Hematopoietic multipotent progenitor cell treated with erythropoietin and hydrocortisone succinate and interleukin-3 and kit ligand, for 15 days (in vitro differentiated cells): Measurements from ENCODE around the gene COG8.
"Not testable (repeated sequence)": the region's sequence is repeated elsewhere in the genome, so short reads cannot be mapped to it uniquely, and the experiment has no call there.

Source experiments
- DNase-seq: peaks from one replicate; pipeline ENCODE4 v3.0.0-alpha.2; 2015; ENCODE audit warnings: low spot score

Gene COG8, protein sequence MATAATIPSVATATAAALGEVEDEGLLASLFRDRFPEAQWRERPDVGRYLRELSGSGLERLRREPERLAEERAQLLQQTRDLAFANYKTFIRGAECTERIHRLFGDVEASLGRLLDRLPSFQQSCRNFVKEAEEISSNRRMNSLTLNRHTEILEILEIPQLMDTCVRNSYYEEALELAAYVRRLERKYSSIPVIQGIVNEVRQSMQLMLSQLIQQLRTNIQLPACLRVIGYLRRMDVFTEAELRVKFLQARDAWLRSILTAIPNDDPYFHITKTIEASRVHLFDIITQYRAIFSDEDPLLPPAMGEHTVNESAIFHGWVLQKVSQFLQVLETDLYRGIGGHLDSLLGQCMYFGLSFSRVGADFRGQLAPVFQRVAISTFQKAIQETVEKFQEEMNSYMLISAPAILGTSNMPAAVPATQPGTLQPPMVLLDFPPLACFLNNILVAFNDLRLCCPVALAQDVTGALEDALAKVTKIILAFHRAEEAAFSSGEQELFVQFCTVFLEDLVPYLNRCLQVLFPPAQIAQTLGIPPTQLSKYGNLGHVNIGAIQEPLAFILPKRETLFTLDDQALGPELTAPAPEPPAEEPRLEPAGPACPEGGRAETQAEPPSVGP

DNA sequence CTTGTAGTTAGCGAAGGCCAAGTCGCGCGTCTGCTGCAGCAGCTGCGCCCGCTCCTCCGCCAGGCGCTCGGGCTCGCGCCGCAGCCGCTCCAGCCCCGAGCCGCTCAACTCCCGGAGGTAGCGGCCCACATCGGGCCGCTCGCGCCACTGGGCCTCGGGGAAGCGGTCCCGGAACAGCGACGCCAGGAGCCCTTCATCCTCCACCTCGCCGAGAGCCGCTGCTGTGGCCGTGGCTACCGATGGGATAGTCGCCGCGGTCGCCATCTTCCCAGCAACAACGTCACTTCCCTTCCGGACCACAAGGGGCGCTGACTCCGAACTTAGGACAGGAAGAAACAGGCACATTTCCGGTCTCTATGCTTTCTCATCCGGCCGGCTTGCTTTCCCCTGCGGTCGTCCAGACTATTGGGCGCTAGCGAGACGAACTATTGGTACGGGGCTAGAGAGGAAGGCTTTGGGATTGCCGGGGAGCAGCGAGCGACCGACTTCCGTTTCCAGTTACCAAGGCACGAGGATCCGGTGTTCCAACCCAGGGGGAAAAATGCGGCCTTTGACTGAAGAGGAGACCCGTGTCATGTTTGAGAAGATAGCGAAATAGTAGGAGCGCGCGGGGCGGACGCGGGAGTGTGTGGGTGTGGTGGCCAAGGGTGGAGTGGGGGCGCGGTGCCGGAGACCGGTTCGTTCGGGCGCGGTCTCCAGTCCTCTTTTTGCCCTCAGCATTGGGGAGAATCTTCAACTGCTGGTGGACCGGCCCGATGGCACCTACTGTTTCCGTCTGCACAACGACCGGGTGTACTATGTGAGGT is at the start of gene COG8, which contains the start of gene NIP7:
Gene COG8, minus strand, starts transcription at position 276 of the 806 bp plus-strand sequence. Its CDS starts 12 bp downstream, at position 264.
Gene NIP7, plus strand, starts transcription at position 484 of the 806 bp plus-strand sequence. Its CDS starts 58 bp downstream, at position 542.
- peak; percentile 96 for DNase-seq

DNA sequence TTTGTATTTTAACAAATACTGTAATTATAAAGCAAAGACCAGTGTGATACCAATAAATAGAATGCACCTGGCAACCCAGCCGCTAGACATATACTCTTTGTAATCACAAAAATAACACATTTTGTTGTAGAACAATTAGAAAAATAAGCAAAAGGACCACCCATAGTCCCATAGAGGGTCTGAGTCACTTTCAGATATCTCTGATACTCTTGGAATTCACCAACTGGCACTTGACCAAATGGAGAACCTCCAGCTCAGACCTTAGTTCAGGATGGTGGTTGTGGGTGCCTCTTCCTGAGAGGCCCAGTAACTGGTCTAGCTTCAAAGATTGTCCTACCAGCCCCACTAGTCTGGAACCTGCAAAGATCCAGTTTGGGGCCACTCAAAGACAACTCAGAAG is 47.2 kb upstream of the COG8 start:
- DNase-seq = no peak

DNA sequence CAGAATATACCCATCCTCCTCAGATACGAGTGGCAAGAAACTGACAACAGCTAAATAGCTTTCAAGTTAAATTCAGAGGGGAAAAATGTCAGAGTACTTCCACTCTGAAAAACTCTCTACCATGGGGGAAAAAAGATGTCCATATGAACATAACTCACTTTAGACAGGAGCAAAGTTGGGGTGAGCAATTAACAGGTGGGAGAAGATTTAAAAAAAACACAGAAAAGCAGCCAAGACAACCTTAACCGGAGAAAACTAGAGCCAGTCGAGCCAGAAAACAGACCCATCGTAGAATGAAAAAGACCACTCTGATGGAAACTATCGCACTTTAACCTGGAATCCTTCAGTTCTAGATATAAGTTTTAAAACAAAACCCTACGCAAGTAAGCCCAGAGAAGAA is 45.6 kb upstream of the COG8 start:
- no peak for DNase-seq

DNA sequence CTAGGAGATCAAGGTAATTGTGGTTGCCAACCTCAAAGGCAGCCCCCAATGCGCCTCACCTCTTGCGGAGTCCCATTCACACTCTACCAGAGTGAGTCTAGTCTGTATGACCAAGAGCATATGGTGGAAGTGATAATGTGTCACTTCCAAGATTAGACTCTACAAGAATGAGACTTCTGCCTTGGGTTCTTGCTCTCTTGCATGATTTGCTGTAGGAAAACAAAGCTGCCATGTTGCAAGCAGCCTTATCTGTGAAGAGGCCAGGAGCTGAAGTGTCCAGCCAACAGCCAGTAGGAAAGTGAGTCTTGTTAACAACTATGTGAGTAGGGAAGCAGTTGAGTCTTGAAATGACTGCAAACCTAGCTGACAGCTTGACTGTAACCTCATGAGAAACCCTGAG is 43.1 kb upstream of the COG8 start:
- DNase-seq = no peak

DNA sequence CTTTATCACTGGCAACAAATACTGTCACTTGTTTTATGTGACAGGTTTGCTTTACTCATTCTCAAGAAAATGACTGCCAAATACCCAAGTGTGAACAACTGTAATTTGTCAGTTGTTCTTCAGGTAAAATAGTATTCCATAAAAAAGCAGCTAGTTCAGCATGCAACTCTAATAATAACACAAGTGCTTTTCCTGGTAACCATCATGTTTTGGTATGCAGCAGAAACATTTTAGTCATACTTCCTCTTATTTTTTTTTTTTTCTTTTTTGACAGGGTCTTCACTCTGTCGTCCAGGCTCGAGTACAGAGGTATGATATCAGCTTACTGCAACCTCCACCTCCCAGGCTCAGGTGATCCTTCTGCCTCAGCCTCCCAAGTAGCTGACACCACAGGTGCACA is 41.9 kb upstream of the COG8 start:
- DNase-seq = no peak

DNA sequence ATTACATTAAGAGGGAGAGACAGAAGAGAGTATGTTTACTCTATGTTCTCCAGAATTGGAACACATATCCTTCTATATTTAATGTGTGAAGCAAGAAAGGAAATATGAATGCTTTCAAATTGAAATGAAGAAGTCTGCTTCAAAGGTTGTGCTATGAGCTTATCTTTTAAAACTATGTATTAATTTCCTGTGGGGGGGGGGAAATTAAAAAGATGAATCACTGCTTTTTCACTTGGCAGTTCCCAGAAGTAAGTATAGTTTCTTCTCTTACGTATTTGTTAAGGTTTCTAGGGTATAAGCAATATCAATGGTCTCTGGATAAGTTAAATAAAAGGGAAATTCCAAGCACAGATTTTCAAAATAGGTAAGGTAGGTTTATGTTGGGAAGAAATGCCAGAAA is 39.4 kb upstream of the COG8 start:
- DNase-seq = no peak

DNA sequence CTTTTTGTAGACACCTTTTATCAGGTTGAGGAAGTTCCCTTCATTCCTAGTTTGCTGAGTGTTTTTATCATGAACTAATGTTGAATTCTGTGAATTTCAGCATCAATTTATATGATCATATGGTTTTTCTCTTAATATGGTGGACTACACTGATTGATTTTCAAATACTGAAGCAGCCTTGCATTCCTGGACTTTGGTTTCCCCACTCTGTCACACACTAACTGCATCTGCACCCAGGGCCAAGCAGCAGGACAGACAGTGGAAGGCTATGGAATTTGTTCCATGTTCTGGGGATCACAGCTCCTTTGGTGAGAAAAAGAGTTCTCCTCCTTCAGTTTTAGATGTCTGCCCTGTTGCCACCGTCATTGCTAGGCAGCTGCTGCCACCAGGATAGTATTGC is 38.7 kb upstream of the COG8 start:
- DNase-seq = no peak

DNA sequence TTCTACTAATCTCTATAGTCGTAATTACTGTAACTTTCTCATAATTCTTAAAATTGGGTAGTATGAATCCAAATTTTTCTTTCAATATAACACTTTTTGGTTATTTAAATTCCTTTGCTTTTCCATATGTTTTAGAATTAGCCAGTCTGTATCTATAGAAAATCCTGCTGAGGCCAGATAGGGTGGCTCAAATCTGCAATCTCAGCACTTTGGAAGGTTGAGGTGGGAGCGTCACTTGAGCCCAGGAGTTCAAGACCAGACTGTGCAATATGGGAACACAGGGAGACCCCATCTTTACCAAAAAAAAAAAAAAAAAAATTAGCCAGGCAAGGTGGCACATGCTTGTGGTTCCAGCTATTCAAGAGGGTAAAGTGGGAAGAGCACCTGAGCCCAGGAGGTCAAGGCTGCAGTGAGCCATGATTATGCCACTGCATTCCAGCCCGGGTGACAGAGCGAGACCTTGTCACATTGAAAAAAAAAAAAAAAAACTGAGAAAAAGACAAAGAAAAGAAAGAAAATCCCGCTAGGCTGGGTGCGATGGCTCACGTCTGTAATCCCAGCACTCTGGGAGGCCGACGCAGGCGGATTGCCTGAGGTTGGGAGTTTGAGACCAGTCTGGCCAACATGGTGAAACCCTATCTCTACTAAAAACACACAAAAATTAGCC is 37.2 kb upstream of the COG8 start:
- no peak for DNase-seq

DNA sequence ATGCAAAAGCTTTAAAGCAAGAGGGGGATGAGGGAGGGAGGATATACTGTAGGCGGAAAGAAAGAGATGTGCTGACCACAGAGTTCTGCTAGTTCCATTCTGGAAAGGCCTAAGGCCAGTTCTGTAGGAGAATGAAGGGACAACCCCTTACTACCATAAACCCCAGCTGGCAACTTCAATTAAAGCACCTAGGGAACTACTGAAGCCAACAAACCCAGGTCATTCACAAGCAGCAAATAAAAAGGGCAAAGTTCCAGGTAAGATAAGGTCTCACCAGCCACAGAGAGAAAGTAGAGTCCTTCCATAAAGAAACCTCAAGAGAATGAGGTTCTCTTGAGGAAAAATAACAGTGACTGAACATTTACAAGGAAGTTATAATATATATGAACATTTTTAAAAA is 33.7 kb upstream of the COG8 start:
- DNase-seq = no peak

DNA sequence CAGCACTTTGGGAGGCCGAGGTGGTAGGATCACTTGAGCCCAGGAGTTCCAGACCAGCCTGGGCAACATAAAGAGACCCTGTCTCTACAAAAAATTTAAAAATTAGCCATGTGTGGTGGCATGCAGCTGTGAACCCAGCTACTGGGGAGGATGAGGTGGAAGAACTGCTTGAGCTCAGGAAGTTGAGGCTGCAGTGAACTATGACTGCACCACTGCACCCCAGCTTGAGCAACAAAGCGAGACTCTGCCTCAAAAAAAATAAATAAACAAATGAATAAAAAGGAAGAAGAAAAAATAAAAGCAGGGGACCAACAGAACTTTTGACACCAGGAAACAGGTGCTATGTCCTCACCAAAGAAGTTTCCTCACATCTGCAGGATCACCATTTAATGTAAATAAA is 32.2 kb upstream of the COG8 start:
- DNase-seq = no peak

DNA sequence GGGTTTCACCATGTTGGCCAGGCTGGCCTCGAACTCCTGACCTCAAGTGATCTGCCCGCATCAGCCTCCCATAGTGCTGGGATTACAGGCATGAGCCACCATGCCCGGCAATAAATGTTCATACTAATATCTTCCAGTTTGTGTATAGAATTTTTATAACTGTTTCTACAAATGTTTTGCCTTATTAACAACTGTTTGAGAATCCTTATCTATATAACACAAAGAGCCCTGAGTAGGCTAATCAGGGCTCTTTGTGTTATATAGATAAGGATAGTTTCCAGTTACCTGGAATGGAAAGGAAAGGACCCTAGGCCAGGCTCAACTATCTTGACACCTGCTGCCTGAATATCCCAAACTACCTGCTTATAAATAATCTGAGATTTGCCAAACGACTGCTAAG is 29.5 kb upstream of the COG8 start:
- DNase-seq = no peak

DNA sequence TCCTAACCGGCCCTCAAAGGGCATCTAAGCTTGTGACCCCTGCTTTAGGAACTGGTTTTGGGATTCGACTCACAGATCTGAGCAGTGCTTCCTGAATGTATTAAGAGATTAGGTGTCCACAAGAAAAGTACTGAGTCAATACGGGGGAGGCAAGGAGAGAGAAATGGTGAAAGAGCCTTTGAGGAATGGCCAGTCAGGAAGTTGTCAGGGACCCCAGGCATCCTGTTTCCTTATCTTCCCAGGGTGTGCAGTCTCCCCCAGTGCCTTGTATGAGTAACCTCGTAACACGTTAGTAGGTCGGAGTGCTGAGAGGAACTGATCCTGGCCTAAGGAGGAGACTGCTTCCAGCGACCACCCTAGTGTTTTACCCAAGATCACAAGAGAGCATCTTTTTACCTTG is 28.6 kb upstream of the COG8 start:
- no peak for DNase-seq

DNA sequence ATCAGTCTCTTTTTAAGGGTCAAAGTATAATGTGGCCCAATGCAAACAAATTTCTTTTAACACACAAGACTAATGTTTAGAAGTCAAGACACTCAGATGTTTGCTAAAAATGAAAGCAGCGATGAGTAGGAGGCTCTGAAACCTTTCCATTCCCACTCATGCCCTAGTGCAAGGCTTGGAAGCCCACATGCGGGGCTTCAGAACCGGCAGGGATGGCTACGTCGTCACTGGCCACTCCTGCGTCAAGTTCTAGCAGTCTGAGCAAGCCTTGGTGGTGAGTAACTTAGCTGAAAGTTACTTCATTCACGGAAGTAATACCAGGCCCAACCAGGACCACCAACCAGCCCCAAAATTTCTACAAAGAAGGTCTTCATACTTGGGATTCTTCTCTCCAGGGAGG is 27.1 kb upstream of the COG8 start:
- DNase-seq = no peak

DNA sequence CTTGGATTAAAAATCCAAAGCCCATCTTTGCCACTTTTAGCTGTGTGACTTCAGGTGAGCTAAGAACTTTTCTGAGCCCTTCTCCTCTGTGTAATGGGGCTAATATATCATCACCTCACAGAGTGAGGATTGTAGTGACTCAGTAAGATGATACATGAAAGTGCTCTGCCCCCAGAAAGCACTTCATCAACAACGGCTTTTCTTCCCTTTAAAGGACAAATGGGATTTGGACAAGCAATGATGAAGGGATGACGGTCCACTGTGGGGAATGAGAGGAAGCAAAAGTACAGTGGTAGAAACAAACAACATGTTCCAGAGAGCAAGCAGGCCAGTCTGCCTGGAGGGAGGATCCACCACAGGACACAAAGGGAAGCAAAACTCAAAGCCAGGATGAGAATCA is 26.5 kb upstream of the COG8 start:
- DNase-seq = no peak

DNA sequence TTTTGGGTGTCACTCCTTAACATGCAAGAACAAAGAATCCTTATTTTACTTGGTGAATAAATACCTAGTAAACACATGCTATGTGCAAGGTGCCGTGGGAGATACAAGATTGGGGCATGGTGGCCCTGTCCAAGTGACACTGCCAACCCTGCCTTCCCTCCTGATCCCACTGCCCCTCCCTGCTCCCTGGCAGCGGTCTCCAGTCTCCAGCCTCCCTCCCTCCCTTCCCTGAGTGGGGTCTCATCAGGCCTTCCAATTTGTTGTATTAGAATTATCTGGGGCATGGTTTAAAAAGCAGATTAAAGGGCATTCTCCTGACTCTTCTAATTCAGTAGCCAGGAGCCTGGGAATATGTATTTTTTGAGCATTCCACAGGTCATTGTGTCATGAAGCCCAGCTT is 24.7 kb upstream of the COG8 start:
- DNase-seq = no peak

DNA sequence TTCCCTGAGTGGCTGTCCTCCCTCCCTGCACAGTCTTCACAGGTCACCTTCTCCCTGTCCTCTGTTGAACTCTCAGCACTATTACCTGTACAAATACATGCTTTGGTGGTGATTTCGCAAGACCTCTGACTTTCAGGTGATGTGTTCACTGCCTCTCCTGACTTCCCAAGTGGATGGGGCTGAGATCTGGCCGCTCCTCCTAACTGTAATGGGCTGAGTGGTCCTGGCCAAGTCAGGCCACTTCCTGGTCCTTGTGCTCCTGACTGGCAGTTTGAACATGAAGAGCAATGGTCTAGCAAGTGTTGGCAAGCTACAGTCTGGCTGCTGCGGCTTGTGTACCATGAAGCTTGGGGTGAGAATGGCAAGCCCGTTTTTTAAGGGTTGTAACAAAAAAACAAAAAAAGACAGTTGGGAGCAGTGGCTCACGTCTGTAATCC is 23.9 kb upstream of the COG8 start:
- no peak for DNase-seq

DNA sequence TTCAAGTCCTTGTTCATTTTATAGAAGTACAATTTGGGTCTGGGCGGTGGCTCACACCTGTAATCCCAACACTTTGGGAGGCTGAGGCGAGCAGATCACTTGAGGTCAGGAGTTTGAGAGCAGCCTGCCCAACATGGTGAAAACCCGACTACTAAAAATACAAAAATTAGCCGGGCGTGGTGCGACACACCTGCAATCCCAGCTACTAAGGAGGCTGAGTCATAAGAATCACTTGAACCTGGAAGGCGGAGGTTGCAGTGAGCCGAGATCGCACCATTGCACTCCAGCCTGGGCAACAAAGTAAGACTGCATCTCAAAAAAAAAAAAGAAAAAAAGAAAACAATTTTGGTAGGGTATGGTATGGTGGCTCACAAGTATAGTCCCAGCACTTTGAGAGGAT is 20.7 kb upstream of the COG8 start:
- not testable (repeated sequence) for DNase-seq

DNA sequence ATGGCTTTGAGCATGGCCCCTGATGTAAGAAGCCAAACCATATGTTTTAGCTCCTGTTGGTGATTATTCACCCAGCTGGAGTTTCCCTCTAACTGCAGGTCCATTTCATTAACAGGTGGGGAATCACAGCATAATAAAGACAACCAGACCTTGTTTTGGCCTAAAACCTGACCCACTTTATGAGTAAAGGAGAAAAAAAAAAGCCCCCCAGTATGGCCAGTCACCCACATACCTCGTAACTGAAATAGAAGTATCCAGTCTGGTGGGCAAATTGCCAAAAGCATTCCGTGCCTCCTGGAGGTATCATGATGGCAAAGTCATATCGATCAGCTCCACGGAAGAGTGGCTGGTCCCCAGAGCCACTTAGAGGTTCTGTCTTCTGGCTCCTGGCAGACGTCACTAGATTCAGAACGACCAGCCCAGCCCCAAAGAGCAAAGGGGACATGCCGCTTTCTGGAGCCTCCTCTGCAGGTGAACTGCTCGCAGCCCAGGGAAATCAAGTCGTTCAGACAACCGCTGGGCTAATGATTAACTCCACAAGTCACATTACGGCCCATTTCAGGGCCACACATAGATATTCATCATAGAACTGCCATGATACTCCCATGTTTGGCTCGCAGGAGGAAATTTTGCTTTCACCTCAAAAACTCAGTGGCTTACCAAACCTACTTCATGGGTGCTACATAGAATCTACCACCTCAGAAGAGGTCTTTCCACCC is 12.1 kb upstream of the COG8 start, which contains the start of gene TMED6:
Gene TMED6, minus strand, starts transcription at position 478 of the 719 bp plus-strand sequence. Its CDS starts 33 bp downstream, at position 445.
- DNase-seq = no peak

DNA sequence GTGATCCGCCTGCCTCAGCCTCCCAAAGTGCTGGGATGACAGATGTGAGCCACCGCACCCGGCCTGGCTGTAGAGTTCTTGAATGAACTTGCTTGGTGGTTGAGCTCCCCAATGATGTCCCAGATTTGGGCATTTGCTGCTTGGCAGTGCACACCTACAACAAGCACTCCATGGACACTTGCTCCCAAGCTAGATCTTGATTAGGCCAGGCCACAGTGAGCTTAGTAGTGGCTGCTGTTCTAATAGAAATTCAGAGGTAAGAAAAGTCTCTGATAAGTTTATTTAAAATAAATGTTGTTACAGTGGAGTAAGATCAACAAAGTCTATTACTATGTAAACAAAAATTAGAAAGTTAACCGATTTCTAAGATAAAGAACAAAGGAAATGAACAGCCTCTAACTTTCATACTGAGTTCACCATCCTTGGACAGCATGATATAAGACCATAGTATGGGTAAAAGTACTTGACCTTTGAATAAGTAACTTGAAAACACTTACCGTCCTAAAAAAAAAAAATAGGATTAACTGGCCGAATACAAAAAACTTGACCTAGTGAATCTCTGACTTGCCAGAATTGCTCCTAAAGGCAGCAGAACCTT is 11.3 kb upstream of the COG8 start:
- no peak for DNase-seq

DNA sequence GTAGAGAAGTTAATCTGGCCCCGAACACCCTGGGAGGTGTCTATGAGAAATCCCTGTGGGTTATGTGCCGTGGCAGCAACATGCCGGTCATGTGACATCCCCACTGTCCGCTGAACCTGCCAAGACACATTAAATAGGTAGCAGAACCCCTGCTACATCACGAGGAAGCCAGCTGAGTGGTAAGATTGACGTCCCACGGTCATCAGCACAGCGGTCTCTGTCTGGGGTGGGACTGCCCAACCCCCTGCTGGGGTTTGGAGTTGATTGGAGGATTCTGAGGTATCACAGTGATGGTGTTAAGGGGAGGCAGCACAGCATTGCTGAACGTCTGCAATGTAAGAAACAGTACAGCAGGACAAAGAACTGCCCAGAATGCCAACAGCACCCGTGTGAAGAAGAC is 10.2 kb upstream of the COG8 start:
- no peak for DNase-seq

DNA sequence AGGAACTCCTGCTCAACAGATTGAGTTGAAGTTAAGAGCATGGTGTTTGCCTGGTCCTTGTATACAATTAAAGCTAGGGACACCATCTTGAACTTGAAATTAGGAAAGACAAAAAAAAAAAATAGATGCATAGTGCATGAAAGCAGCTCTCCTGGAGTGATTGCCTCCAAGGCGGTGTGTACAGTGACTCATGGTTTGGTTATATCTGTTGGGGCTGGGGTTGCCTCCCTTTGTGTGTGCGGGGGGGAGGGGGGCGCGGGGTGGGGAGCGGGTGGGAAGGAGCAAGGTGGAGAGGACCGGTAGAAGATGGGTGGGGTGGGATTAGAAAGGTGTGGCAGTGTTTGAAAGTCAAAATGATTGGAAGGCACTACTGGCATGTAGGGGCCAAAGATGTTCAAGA is 8.9 kb upstream of the COG8 start:
- no peak for DNase-seq
